Natural killer cell (primary cell): ENCODE data around the gene RNH1. TPM values are rescaled to one million over a fixed set of nuclear protein-coding genes. Genes with fewer than 3 reads are reported as not detected.

ENCODE experiments used
- ATAC-seq, 3 donors: fragments of 150-1000 bp in 2 of 3; fragments of 200-7000 bp in 1 of 3; cut with Tn5 transposase; 1 replicate in 1 of 3; 2 replicates in 2 of 3; pipeline ENCODE4 v1.10.0; 2021; ENCODE audit warnings: mild to moderate bottlenecking in 2 of 3, moderate library complexity in 2 of 3
- DNase-seq, 2 donors: peaks; one replicate each; pipeline versions ENCODE4 v3.0.0 to v3.0.0-alpha.2; 2013 to 2021; ENCODE audit warnings: mixed read lengths in 1 of 2
- H3K27ac ChIP-seq: one replicate; pipeline ENCODE4 v1.5.1; 2013; ENCODE audit warnings: mild to moderate bottlenecking, low read length
- H3K27me3 ChIP-seq: one replicate; pipeline ENCODE4 v1.6.1; 2013; ENCODE audit warnings: low read length; ENCODE audit not compliant: control insufficient read depth, insufficient read depth
- H3K36me3 ChIP-seq: one replicate; pipeline ENCODE4 v1.6.1; 2013; ENCODE audit warnings: low read length; ENCODE audit not compliant: control insufficient read depth, insufficient read depth
- H3K4me1 ChIP-seq: one replicate; pipeline ENCODE4 v1.6.1; 2013; ENCODE audit warnings: low read length; ENCODE audit not compliant: control insufficient read depth, insufficient read depth
- H3K4me3 ChIP-seq: one replicate; pipeline ENCODE4 v1.5.1; 2013; ENCODE audit warnings: low read length
- H3K9me3 ChIP-seq: one replicate; pipeline ENCODE4 v1.6.1; 2013; ENCODE audit warnings: low read length; ENCODE audit not compliant: control insufficient read depth, insufficient read depth
- H3K27ac Mint-ChIP-seq, 2 donors: one replicate each; pipeline ENCODE4 v1.8.0; 2022; ENCODE audit warnings: mild to moderate bottlenecking in 2 of 2, mixed read lengths in 2 of 2, moderate library complexity in 1 of 2
- H3K27me3 Mint-ChIP-seq, 2 donors: one replicate each; pipeline ENCODE4 v1.8.0; 2022; ENCODE audit warnings: low read depth in 2 of 2, mixed read lengths in 2 of 2
- H3K36me3 Mint-ChIP-seq: one replicate; pipeline ENCODE4 v1.8.0; 2022; ENCODE audit warnings: mixed read lengths
- H3K4me1 Mint-ChIP-seq, 2 donors: one replicate each; pipeline ENCODE4 v1.8.0; 2022; ENCODE audit warnings: mixed read lengths in 2 of 2
- H3K4me3 Mint-ChIP-seq: one replicate; pipeline ENCODE4 v1.8.0; 2022; ENCODE audit warnings: mild to moderate bottlenecking, moderate library complexity, mixed read lengths
- H3K9me3 Mint-ChIP-seq, 2 donors: one replicate each; pipeline ENCODE4 v1.8.0; 2022; ENCODE audit warnings: mixed read lengths in 2 of 2
- WGBS: methylation state at CpG from one replicate; pipeline ENCODE4 v1.1.7; 2013; ENCODE audit warnings: missing lambda C conversion rate; ENCODE audit not compliant: insufficient coverage; 5-methylcytosine and 5-hydroxymethylcytosine counted together
- intact Hi-C: fragments of 100-400 bp; cut with micrococcal nuclease; formaldehyde crosslinking; loops from one replicate; pipeline ENCODE4 v1.14.2; 2022
- total RNA-seq, 4 donors: library from RNA; stranded (reverse); fragments of 120-200 nt in 1 of 4; gene quantifications; one replicate each; pipeline versions ENCODE4 v1.2.3 to v1.2.4, GENCODE V29; 2013 to 2022
- TF ChIP-seq, protein P1 (sequence below): fragments of 200-600 bp; IDR thresholded peaks from one replicate; pipeline ENCODE4 v1.8.0; 2022; ENCODE audit warnings: antibody characterized with exemption

RNH1 gene
- total RNA-seq, 3 donors from 2014 or later (not counting 1 experiment from before 2014, with no cell fraction given): 113 to 120 (median 118) TPM

- Histone ChIP-seq H3K4me3 (no peak overlapping the region), H3K27me3 (no peaks in the 10 kb centered on the region), H3K4me1 (peaks cover 10% of the 10 kb centered on the region), H3K27ac (no peak overlapping the region), H3K36me3 (peaks cover 62% of the 10 kb centered on the region), H3K9me3 (no peaks in the 10 kb centered on the region)
- H3K27me3 Mint-ChIP-seq: no peaks in the 10 kb centered on the region
- no peak for DNase-seq
- no peak overlapping the region for H3K4me3 Mint-ChIP-seq
- H3K36me3 Mint-ChIP-seq: peaks cover 9% of the 10 kb centered on the region
- peaks cover 0 to 7% of the 10 kb centered on the region in 2 donors for H3K4me1 Mint-ChIP-seq
- no peak overlapping the region for H3K27ac Mint-ChIP-seq
- no peaks in the 10 kb centered on the region for H3K9me3 Mint-ChIP-seq
- ATAC-seq: no peak
- TF ChIP-seq, protein P1, sequence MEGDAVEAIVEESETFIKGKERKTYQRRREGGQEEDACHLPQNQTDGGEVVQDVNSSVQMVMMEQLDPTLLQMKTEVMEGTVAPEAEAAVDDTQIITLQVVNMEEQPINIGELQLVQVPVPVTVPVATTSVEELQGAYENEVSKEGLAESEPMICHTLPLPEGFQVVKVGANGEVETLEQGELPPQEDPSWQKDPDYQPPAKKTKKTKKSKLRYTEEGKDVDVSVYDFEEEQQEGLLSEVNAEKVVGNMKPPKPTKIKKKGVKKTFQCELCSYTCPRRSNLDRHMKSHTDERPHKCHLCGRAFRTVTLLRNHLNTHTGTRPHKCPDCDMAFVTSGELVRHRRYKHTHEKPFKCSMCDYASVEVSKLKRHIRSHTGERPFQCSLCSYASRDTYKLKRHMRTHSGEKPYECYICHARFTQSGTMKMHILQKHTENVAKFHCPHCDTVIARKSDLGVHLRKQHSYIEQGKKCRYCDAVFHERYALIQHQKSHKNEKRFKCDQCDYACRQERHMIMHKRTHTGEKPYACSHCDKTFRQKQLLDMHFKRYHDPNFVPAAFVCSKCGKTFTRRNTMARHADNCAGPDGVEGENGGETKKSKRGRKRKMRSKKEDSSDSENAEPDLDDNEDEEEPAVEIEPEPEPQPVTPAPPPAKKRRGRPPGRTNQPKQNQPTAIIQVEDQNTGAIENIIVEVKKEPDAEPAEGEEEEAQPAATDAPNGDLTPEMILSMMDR: no peak
- intact Hi-C loops: no loop called here
- 98% methylated on average over 31 of the region's 31 CpGs for WGBS
Measured at GRCh38 chr11:497565-498296, 9.3 kb downstream of the RNH1 start.

DNA sequence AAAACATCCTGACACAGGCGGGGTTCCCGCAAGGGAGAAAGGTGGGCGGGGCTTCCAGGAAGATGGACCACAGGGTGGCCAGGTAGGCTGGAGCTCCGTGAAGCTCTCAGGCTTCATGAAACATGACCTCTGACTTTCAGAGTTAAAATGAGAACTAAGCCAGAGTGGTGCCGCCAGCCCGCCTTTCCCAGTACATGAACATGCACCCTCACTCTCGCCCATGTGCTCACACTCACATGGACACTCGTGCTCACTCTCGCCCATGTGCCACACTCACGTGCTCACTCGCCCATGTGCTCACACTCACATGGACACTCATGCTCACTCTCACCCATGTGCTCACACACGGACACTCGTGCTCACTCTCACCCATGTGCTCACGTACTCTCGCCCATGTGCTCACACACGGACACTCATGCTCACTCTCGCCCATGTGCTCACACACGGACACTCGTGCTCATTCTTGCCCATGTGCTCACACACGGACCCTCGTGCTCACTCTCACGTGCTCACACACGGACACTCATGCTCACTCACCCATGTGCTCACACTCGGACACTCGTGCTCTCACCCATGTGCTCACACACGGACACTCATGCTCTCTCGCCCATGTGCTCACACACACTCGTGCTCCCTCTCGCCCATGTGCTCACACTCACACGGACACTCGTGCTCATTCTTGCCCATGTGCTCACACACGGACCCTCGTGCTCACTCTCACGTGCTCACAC lies 10.0 kb downstream of the RNH1 start:
- H3K27me3 ChIP-seq: no peaks in the 10 kb centered on the region
- Mint-ChIP-seq H3K36me3 (peaks cover 9% of the 10 kb centered on the region), H3K27ac (no peak overlapping the region), H3K9me3 (no peaks in the 10 kb centered on the region), H3K4me3 (no peak overlapping the region), H3K4me1 (peaks cover 0 to 7% of the 10 kb centered on the region in 2 donors), H3K27me3 (no peaks in the 10 kb centered on the region)
- H3K4me1 ChIP-seq: peaks cover 2% of the 10 kb centered on the region
- no peak for ATAC-seq
- TF ChIP-seq, protein P1: no peak
- intact Hi-C loops: no loop called here
- H3K9me3 ChIP-seq: no peaks in the 10 kb centered on the region
- no peak for DNase-seq
- H3K27ac ChIP-seq: no peak overlapping the region
- no peak overlapping the region for H3K4me3 ChIP-seq
- H3K36me3 ChIP-seq: peaks cover 62% of the 10 kb centered on the region
- WGBS: 97% methylated on average over 34 of the region's 34 CpGs

DNA sequence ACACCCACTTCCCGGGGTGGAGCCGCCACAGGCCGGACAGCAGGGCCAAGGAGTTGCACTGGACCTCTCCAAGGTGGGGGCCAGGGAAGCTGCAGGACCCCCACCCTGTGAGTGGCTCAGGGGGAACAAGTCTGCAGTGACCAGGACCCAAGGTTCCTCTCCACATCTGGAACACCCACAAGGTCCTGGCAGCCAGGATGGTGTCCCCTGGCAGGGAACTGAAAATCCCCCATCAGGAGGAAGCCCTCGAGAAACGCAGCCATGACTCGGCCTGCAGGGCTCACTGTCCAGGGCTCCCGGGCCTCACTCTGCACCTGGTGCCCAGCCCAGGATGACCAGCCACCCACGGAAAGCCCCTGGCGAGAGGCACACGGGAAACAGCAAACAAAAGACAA lies 11.5 kb downstream of the RNH1 start:
- Histone ChIP-seq H3K9me3 (no peaks in the 10 kb centered on the region), H3K4me1 (no peaks in the 10 kb centered on the region), H3K27me3 (no peaks in the 10 kb centered on the region), H3K36me3 (peaks cover 57% of the 10 kb centered on the region), H3K4me3 (no peak overlapping the region), H3K27ac (no peak overlapping the region)
- DNase-seq (no peak), ATAC-seq (no peak)
- H3K27me3 Mint-ChIP-seq: no peaks in the 10 kb centered on the region
- intact Hi-C loops: no loop called here
- H3K4me3 Mint-ChIP-seq: no peak overlapping the region
- no peaks in the 10 kb centered on the region for H3K9me3 Mint-ChIP-seq
- no peak overlapping the region for H3K27ac Mint-ChIP-seq
- 92% methylated on average over 10 of the region's 10 CpGs for WGBS
- H3K4me1 Mint-ChIP-seq: peaks cover 0 to 7% of the 10 kb centered on the region in 2 donors
- H3K36me3 Mint-ChIP-seq: peaks cover 9% of the 10 kb centered on the region
- TF ChIP-seq, protein P1: no peak
